GM20000 (cell line): ENCODE data around the gene TSACC.

Experiments
- DNase-seq: peaks from one replicate; pipeline ENCODE4 v3.0.0; 2012; ENCODE audit warnings: low spot score
- CTCF ChIP-seq: IDR thresholded peaks from 2 replicates; pipeline ENCODE4 v1.5.1; 2012; ENCODE audit warnings: mild to moderate bottlenecking, control low read depth; ENCODE audit errors: extremely low read depth, missing control alignments

The TSACC gene

DNA sequence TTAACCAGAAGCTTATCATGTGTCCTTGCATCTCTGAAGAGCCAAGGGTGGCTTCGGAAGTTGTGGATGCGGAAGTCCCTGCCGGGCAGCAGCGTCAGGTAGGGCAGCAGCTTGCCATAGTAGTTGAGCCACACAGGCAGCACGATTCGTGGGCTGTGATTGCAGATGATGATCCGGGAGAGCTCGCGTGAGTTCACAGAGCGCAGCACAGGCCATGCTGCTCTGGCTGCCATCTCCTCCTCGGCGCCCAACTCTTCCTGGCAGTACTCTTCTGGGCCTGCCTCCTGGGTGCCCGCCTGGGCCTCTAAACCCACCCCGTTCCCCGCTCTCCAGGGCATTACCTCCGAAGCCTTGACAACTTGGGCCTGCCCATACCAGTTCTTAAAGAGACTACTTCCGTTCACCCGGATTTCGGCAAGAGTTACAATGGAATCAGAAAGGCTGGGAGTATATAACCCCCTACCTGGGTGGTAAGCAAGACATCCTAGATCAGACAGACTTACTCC, 39.4 kb upstream of the TSACC start, which contains the start of gene VHLL:
TSS of gene VHLL (minus strand) at position 456 of the 506 bp plus-strand sequence. CDS start at position 338, 118 bp downstream.
- no peak for DNase-seq
- no peak for TF ChIP-seq CTCF

DNA sequence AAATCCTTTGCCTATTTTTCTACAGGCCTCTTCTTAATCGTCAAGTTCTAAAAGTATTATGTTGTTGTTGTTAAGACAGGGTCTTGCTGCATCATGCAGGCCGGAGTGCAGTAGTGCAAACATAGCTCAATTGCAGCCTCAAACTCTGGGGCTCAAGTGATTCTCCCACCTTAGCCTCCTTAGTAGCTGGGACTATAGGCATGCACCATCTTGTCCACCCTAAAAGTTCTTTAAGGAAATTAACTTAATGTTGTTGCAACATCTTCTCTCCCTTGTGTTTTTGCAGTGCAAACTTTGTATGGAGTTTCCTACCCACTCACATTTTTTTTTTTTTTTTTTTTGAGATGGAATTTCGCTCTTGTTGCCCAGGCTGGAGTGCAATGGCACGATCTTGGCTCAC, 35.1 kb upstream of the TSACC start:
- no peak for TF ChIP-seq CTCF
- no peak for DNase-seq

GRCh38 chr1:156305215-156305614, 33.1 kb upstream of the TSACC start:
- no peak for TF ChIP-seq CTCF

GRCh38 chr1:156308078-156308477, 30.2 kb upstream of the TSACC start:
- no peak for TF ChIP-seq CTCF
- DNase-seq: no peak

More at GRCh38 chr1:156305215-156305614, 33.1 kb upstream of the TSACC start:
- no peak for DNase-seq

- no peak for TF ChIP-seq CTCF
- DNase-seq: no peak
Measured at GRCh38 chr1:156310962-156311361, 27.4 kb upstream of the TSACC start.

DNA sequence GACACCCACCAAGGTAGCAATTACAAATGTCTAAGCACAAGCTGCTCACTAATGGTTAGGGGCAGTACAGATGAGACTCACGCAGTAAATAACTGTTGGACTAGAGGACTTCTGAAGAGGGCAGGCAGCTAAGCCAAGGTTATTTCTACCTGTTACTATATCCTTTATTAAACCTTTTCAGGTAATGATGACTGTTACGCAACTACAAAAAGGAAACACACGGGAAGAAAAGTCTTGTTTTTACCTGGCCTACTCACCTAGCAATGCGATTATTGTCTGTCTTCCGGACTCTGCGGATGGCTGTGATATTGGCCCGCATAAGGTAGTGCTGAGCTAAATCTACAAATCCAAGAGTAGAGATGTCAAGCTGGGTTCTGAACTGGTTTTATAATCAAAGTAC, 21.4 kb upstream of the TSACC start:
- no peak for DNase-seq
- no peak for TF ChIP-seq CTCF

GRCh38 chr1:156319664-156320063, 18.7 kb upstream of the TSACC start:
- TF ChIP-seq CTCF: no peak
- DNase-seq: peak; percentile 29
